ENCODE data around the gene PHLPP1.

GRCh38 chr18:62950246-62950645 lies 234.9 kb downstream of the PHLPP1 start:
- TF ChIP-seq CTCF (IDR thresholded peaks at IDR 0.05) (no peak), POLR2AphosphoS5 (IDR thresholded peaks at IDR 0.05) (no peak), POLR2A (IDR thresholded peaks at IDR 0.05) (no peak)

All from suprapubic skin (tissue), 4 donors.